ENCODE data around the gene PALD1.

The PALD1 gene

DNA sequence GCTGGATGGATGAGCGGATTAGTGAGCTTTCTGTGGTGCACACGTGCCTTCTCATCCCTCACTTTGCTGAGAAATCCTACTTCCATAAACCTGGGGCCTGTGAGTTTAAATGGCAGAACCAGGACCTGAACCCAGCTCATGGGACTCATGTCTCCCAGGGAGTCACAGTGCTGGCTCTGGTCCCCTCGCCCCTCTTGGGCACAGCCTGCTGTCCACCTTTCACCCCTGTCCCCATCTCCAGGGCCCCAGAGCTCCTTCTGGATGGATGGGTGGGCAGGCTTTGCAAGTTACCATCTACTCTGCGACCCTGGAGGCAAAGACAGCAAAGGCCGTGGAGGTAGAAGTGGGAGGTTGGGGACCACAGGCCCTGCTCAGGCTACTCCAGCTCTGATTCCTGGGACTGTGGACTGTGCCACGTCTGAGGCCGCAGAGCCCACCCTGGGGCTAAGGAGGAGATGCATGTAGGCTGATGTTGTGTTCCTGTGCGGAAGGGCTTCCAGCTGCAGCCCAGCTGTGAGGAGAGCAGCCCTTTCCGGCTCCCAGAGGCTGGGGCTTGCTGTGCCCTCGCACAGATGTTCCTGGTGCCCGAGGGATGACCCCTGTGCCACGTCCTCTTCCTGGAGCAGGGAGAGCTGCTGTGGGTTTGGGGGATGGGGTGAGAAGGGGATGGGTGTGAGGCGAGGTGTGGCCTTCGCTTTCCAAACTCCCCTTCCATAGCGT, 83.6 kb downstream of the PALD1 start:
- TF ChIP-seq, protein P1, sequence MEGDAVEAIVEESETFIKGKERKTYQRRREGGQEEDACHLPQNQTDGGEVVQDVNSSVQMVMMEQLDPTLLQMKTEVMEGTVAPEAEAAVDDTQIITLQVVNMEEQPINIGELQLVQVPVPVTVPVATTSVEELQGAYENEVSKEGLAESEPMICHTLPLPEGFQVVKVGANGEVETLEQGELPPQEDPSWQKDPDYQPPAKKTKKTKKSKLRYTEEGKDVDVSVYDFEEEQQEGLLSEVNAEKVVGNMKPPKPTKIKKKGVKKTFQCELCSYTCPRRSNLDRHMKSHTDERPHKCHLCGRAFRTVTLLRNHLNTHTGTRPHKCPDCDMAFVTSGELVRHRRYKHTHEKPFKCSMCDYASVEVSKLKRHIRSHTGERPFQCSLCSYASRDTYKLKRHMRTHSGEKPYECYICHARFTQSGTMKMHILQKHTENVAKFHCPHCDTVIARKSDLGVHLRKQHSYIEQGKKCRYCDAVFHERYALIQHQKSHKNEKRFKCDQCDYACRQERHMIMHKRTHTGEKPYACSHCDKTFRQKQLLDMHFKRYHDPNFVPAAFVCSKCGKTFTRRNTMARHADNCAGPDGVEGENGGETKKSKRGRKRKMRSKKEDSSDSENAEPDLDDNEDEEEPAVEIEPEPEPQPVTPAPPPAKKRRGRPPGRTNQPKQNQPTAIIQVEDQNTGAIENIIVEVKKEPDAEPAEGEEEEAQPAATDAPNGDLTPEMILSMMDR (IDR thresholded peaks at IDR 0.05; ENCODE audit: insufficient read depth, missing control alignments): no peak
- DNase-seq (ENCODE audit: insufficient read length, low spot score): no peak
- FAIRE-seq: no peak

DNA sequence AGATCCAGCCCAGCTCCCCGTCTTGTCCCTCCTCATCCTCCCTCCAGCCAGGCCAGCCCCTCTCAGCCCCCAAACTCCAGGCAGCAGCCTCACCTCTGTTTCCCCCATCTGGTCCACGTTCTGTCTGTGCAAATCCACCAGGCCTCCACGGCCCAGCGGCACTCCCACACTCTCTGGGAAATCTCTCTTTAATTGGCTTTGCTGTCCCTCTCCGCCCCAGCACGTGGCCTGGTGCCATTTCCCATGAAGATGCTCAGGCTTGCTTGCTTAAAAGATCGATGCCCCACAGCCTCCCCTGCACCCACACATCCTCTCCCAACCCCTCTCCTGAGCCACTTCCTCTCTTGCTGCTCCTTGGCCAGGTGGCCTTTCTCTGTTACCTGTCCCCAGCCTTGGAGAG, 84.7 kb downstream of the PALD1 start:
- FAIRE-seq: no peak
- TF ChIP-seq, protein P1 (IDR thresholded peaks at IDR 0.05; ENCODE audit: insufficient read depth, missing control alignments): no peak
- DNase-seq (ENCODE audit: insufficient read length, low spot score): no peak

DNA sequence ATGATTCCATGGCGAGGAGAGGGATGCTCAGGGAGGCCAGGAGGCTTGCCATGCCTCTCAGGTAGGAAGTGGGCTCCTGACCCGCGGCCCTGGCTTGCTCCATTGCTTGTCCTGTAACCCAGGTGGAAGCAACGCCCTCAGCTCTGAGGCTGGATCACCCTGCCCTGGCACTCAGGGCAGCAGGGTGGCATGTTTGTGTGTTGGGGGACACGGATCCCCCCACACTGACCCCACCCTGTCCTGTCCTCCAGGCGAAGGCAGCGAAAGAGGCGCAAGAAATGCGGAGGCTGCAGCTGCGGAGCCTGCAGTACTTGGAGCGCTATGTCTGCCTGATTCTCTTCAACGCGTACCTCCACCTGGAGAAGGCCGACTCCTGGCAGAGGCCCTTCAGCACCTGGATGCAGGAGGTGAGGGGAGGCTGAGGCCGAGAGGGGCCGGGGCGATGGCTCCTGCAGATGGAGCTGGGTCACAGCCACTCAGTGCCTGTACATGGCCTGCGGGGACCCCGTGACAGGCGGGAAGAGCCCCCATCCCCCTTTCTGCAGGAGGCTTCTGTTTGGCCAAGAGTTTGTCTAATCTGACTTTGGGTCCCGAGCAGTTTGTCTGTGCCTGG, 85.7 kb downstream of the PALD1 start:
- FAIRE-seq: no peak
- TF ChIP-seq, protein P1 (IDR thresholded peaks at IDR 0.05; ENCODE audit: insufficient read depth, missing control alignments): no peak
- no peak for DNase-seq (ENCODE audit: insufficient read length, low spot score)

DNA sequence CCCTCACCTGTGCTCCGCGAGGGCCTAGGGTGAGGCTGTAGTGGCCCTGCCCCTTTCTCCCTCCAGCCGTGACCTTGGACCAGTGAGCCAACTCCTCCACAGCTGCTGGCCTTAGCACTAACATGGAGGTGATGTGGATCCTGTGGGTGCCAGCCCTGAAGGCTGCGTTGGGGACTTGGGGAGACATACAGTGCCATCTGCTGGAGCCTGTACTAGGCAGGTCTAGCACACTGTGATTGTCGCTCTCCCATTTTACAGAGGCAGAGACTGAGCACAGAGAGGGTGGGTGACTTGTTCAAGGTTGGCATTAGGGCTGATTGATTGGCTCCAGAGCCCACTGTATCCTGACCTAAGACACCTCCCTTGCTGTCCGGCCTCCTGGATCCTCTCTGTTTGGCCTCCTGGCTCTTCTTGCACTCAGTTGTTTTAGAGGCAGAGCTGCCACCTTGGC, 86.4 kb downstream of the PALD1 start:
- no peak for FAIRE-seq
- no peak for DNase-seq (ENCODE audit: insufficient read length, low spot score)
- TF ChIP-seq, protein P1 (IDR thresholded peaks at IDR 0.05; ENCODE audit: insufficient read depth, missing control alignments): no peak

DNA sequence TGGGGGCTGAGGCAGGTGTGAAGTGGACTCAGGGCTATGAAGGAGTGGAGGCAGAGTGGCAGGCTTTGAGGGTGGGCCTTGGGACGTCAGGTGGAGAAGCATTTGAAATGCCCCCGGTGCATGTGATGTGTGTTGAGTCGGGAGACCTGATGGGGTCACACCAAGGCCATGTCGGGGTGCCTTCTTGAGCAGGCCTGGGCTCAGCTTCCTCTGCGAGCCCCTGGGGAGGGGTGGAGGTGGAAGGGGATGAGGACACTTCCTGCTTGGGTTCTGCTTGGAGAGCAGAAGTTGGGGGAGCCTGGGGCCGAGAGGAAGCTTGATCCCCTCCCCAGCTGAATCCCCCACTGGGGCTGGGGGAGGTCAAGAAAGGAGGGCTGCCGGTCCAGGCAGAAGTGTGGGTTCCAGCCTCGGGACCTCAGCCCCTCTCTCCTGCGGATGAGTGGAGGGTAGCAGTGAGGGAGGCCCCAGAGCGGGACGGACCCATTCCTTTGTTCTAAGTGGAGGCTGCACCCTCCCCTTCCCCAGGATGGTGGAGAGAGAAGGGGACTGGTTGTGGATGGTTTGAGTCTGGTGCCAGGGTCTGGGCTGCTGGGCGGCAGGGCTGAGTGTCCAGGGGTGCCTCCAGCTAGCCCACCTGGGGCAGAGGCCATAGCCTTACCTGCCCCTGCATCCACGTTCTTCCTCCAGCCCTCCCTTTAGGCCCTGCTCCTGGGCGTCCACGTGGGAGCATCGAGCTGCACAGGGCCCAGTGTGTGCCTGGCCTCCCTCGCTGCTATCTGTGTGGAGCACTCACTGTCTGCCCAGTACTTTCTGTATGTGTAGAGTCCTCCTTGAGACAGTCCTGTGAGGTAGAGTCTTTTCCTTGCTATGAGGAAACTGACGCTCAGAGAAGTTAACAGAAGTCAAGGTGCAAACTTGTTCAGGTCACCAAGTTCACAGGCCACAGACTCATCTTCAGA, 87.3 kb downstream of the PALD1 start:
- DNase-seq (ENCODE audit: insufficient read length, low spot score) (no peak), FAIRE-seq (no peak)
- TF ChIP-seq, protein P1 (IDR thresholded peaks at IDR 0.05; ENCODE audit: insufficient read depth, missing control alignments): no peak

DNA sequence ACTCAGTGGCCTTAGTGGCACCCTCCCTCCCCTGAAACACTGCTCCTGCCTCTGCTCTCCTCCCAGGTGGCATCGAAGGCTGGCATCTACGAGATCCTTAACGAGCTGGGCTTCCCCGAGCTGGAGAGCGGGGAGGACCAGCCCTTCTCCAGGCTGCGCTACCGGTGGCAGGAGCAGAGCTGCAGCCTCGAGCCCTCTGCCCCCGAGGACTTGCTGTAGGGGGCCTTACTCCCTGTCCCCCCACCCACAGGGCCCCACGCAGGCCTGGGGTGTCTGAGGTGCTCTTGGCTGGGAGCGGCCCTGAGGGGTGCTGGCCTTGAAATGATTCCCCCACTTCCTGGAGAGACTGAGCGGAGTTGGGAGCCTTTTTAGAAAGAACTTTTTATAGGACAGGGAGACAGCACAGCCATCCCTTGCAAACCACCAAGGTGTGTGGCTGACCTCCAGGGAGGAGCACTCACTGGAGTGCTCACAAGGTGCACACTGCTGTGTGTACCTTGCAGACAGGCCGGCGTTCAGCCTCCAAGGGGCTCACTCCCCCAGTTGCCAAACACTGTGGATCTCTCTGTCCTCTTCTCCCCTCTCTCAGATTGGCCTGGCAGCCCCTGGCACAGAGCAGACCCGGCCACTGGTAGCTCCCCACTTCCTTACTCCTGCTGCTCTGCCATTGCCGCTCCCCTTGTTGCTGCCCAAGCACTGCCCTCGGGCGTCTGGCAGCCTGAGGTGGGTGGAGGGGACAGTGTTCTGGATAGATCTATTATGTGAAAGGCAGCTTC, 88.1 kb downstream of the PALD1 start:
- TF ChIP-seq, protein P1 (IDR thresholded peaks at IDR 0.05; ENCODE audit: insufficient read depth, missing control alignments): no peak
- no peak for FAIRE-seq
- DNase-seq (ENCODE audit: insufficient read length, low spot score): no peak

Measured in D721Med (cell line).